HT-29 (cell line): Measurements from ENCODE around the gene ADAM10. TPM values are rescaled to one million over a fixed set of nuclear protein-coding genes. Genes with fewer than 3 reads are reported as not detected.
"Not testable (repeated sequence)": the region's sequence is repeated elsewhere in the genome, so short reads cannot be mapped to it uniquely, and the experiment has no call there.

Experiments
- DNase-seq: peaks from one replicate; pipeline ENCODE4 v3.0.0-alpha.2; 2015; ENCODE audit warnings: low spot score
- total RNA-seq: library from RNA; depleted of rRNA; stranded (reverse); fragments of >200 nt; shearing (Covaris generic); gene quantifications from 2 replicates; pipeline ENCODE4 v1.2.3, GENCODE V29; 2014; rRNA removed

The ADAM10 gene, protein sequence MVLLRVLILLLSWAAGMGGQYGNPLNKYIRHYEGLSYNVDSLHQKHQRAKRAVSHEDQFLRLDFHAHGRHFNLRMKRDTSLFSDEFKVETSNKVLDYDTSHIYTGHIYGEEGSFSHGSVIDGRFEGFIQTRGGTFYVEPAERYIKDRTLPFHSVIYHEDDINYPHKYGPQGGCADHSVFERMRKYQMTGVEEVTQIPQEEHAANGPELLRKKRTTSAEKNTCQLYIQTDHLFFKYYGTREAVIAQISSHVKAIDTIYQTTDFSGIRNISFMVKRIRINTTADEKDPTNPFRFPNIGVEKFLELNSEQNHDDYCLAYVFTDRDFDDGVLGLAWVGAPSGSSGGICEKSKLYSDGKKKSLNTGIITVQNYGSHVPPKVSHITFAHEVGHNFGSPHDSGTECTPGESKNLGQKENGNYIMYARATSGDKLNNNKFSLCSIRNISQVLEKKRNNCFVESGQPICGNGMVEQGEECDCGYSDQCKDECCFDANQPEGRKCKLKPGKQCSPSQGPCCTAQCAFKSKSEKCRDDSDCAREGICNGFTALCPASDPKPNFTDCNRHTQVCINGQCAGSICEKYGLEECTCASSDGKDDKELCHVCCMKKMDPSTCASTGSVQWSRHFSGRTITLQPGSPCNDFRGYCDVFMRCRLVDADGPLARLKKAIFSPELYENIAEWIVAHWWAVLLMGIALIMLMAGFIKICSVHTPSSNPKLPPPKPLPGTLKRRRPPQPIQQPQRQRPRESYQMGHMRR
- total RNA-seq: 138 and 145 TPM in 2 replicates

- peak; percentile 100 for DNase-seq
Observed at GRCh38 chr15:58749532-58750337, at the start of gene ADAM10. ADAM10 (minus strand) TSS chr15:58749707; CDS start chr15:58749534, 173 bp downstream.

- no peak for DNase-seq
Observed at GRCh38 chr15:58797505-58797904, 48.0 kb upstream of the ADAM10 start.

DNA sequence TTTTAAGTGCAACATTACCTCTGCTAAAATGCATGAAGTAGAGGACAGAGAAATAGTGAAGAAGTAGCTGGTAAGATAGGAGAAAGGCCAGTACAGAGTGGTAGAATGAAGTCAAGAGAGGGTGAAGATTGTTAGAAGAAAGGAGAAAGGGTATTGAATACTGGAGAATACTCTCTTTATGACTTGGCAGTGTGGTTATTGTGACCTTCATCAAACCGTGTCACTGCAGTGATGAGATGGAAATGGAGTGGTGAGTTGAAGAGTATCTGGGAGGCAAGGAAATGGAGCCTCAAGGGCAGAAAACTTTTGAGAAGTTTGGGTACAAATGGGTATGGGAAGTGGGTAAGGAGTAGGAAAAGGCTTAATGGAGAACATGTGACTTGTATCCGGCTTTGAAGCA is 46.3 kb upstream of the ADAM10 start:
- DNase-seq: no peak

- peak; percentile 50 for DNase-seq
Observed at GRCh38 chr15:58793862-58794261, 44.4 kb upstream of the ADAM10 start.

DNA sequence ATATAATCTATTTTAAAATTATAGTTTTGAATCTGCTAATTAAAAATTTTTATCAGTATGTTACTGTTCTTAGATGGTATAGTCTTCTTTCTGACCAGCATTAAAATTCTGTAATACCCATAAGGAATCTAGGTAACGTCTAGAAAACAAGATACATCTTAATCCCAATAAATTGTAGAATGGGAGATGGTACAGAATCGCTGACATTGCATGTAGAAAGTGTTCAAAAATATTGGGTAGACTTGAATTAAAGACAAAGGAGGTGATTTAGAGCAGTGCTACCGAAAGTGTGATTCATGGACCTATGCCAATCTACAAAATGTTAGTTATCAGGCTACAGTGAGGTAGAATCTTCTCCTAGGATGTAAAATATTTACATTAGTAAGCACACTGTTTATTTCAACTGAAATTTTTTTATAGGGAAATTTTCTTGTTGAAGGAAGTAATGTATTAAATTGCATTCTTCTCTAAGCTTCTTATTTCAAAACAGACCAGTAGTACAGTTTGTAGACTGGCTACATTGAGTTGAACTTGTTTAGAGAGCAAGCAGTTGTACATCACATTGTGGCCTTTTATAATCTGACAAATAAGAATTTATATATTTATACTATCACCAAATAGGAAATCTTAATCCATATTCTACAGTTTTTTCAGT is 38.7 kb upstream of the ADAM10 start:
- no peak for DNase-seq

GRCh38 chr15:58785355-58785754 is 35.8 kb upstream of the ADAM10 start:
- DNase-seq: no peak

DNA sequence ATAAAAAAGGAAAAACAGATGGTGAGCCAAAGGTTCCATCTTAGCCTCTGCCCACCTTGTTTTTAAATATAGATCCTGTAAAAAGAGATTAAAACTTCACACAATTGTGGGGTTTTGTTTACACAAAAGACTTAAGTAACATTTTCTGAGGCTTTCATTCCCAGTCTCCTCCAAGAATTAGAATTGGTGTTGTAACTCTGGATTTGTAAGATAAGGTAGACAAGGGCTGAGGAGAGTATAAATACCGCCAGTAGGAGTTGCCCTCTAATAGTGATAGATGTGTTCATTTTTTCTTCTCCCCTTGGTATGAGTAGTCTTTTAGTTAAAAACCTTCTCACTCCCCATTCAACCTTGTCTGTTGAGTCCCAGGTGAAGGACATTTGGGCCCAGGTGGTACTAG is 30.0 kb upstream of the ADAM10 start:
- no peak for DNase-seq

DNA sequence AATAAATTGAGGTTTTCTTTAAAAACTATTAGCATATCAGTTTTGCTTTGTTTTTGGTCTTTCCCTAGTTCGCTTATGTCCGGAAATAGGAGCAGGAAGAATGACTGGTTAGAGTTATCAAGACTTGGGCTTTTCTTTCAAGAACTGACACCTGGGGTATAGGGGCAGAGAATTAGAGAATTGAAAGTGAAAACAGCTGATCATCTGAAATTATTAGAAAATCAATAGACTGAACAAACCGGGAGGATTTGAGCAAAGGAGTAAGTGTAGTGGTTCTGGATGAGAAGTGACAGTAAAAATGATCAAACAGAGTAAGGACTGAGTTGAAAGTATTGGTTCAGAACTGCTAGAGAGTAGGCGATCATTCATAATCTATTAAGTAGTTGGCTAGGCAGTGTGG is 27.6 kb upstream of the ADAM10 start:
- no peak for DNase-seq

DNA sequence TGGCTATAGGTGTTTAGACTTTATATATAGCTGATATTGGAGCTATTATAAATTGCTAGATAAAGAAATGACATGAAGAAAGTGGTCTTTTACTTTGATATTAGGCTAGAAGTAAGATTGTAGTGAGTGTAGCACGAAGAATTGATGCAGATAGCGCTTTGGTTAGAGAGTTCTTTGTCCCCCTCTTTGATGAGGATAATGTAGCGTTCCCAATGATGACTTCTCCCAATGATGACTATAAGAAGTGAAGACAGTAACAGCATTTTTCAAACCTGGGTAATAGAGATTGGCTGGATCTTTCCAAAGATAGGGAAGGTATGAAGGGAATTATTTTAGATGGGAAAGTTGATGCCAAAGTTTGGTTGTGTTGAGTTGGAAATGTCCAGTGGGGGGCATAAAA is 25.9 kb upstream of the ADAM10 start:
- DNase-seq: no peak

DNA sequence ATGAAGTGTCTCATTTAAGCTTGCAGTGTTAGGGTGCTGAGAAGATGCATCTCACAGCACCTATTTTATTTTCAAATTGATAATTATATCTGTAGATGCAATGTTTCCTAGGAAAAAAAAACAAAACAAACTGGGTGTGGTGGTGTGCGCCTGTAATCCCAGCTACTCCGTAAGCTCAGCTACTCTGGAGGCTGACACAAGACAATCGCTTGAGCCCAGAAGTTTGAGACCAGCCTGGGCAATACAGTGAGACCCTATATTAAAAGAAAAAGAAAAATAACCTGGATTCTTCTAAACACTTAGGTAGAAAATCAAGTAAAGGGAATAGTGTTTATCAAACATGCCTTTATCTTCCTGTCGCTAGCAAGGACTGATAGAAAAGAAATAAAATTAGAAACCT is 23.5 kb upstream of the ADAM10 start:
- no peak for DNase-seq

- peak; percentile 58 for DNase-seq
Observed at GRCh38 chr15:58771621-58772250, 22.2 kb upstream of the ADAM10 start.

DNA sequence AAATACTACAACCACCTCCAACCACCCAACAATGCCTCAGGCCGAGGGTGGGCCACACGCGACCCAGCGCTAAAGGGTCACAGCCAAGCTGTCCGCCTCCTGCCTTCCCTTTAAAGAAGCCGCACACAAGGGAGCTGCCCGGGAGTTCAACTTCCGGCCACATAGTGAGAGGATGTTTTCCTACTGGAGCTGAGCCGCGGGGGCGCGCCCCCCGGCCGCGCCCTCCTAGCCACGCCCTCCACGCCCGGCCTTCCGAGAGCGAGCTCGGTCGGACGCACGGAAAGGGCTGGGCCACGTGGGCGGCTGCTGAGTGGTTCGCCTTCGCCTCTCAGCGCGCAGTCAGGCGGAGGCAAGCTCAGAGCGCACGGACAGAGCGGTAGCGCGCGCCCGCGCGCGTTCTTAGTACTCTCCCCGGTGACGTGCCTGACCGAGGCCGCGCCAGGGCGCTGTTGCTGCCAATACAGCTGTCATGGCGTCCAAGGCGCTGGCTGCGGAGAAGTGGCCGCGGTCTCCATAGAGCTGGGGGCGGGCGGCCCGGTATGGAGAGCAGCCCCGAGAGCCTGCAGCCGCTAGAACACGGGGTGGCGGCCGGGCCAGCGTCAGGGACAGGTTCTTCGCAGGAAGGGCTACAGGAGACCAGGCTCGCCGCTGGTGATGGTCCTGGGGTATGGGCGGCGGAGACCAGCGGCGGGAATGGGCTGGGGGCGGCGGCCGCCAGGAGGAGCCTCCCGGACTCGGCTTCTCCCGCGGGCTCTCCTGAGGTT is 21.5 kb upstream of the ADAM10 start, which contains the start of gene MINDY2:
Gene MINDY2, plus strand, starts transcription at position 446 of the 764 bp plus-strand sequence. Its CDS starts 94 bp downstream, at position 540.
- peak; percentile 100 for DNase-seq

- DNase-seq: peak; percentile 84
Observed at GRCh38 chr15:58770519-58770856, 21.0 kb upstream of the ADAM10 start.

DNA sequence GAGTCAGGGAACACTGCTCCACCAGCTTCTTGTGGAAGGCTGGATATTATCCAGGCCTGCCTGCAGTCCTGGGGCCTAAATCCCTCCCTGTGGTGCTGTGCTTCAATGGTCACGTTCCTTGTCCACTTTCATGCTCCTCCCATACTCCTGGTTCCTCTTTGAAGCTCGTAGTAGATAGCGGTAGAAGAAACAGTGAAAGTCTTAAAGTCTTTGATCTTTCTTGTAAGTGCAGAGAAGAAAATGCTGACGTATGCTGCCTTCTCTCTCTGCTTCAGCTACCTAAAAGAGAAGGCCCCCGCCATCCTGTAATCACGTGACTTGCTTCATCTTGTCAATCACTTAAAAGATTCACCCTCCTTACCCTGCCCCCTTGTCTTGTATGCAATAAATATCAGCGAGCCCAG is 19.1 kb upstream of the ADAM10 start:
- DNase-seq: not testable (repeated sequence)

- DNase-seq: no peak
Observed at GRCh38 chr15:58766290-58766689, 16.8 kb upstream of the ADAM10 start.

DNA sequence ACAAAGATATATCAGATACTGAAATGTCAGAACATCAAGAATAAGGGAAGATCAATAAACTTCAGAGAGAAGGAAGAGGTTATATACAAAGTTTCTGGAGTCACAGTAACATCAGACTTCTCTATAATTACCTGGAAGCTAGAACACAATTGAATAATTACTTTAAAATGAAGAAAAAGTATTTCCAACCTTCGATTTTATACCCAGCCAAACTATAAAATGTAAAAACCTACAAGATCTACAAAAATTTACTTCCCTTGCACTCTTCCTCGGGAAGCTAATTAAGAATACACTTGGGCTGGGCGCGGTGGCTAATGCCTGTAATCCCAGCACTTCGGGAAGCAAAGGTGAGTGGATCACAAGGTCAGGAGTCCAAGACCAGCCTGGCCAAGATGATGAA is 15.0 kb upstream of the ADAM10 start:
- no peak for DNase-seq

DNA sequence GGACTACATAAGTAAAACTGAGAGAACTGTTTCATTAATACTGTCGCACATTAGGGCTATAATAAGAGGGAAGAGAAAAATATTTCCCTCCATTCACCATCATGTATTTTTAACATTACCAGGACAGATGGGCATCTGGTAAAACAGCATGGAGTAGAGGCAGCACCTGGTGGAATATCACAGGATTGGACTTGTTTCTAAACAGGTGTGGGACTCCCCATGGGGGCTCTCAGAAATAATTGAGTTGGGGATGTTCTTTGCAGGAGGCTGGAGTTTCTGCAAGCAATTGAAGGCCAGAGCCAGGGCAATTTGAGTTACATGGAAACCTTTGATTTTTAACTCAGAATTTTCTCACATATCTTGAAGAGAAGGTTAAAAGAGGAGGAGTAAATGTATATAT is 13.2 kb upstream of the ADAM10 start:
- no peak for DNase-seq

DNA sequence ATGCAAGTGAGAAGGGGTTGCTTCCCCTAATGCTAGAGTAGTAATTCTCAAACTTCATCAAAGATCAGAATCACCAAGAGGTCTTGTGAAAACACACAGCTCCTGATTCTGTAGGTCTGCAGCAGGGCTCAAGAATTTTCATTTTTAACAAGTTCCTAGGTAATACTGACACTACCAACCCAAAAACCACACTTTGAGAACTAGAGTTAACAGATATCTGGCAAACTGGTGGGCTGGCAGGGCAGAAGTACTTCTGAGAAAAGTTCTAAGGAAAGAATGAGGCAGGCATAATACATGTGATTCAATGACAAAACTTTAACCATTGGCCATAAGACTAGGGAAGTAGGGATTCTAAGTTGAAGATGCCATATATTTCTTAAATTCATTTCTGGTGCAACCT is 12.8 kb upstream of the ADAM10 start:
- DNase-seq: no peak

DNA sequence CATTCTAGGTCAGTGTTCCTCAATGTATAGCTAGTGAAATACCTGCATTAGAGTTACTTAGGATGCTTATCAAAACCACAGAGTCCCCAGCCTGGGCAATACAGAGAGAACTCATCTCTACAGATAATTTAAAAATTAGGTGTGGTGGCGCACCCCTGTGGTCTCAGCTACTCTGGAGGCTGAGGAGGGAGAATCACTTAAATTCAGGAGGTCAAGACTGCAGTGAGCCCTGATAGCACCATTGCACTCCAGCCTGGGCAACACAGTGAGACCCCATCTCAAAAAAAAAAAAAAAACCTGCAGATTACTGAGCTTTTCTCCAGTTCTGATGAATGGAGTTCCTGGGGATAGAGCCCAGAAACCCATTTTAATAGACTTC is 11.5 kb upstream of the ADAM10 start:
- no peak for DNase-seq

DNA sequence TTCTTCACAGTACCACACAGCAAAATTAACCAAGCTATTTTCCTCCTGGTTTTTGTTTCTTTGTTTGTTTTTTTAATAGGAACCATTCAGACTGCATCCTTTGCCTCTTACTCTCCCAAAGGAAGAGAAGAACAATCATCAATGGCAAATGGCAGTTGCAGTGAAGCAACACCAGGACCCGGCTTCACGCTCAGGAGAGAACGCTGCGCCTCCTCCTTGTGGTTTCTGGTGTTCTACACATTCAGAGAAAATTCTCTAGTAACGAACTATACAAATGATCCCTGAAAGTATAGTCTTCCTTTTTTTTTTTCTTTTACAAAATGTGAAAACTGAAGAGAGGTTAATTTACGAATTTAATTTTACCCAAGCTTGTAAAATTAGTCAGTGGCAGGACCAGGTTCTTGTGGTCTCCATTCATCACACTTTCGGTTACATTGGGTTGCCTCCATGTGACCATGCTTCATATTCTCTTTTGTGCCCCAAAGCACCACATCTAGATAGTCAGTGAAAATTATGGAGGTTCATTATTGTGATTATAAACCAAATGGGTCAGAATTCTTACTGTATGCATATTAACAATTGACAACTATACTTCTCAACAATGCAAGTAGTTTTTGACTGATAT is 11.0 kb upstream of the ADAM10 start:
- no peak for DNase-seq
